Renal cortex interstitium (tissue), 11 donors: ENCODE results near the gene TEX54. TPM values are rescaled to one million over a fixed set of nuclear protein-coding genes. Genes with fewer than 3 reads are reported as not detected.
"Not testable (repeated sequence)": the region's sequence is repeated elsewhere in the genome, so short reads cannot be mapped to it uniquely, and the experiment has no call there.

ENCODE experiments used
- DNase-seq, 11 donors: peaks; one replicate each; pipeline ENCODE4 v3.0.0-alpha.2; 2013; ENCODE audit warnings: low read depth in 9 of 11, low spot score in 4 of 11; ENCODE audit errors: extremely low read depth in 1 of 11
- polyA plus RNA-seq, 3 donors: library from polyadenylated mRNA; unstranded; fragments of 120-200 nt; gene quantifications; one replicate each; pipeline ENCODE4 v1.2.1, GENCODE V29; 2013; ENCODE audit not compliant: insufficient read length in 3 of 3

TEX54 gene
- polyA plus RNA-seq, 3 donors, result 0.42 TPM; not detected in 2

DNA sequence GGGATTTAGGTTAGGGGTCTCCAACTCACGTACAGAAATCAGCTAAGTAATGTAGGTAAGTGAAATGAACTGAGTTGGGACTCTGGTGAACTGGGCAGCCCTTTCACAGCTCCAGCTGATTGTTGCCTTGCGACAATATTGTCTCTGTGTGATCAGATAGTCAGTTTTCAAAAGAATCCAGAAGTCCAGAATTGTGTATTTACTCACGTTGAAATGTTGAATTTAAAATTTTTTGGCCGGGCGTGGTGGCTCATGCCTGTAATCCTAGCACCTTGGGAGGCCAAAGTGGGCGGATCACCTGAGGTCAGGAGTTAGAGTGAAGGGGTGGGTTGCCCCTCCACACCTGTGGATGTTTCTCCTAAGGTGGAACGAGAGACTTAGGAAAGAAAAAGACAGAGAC, 25.6 kb upstream of the TEX54 start:
- no peak for DNase-seq

- no peak for DNase-seq
These were observed 24.9 kb upstream of the TEX54 start for GRCh38 chr11:62857541-62857982.

DNA sequence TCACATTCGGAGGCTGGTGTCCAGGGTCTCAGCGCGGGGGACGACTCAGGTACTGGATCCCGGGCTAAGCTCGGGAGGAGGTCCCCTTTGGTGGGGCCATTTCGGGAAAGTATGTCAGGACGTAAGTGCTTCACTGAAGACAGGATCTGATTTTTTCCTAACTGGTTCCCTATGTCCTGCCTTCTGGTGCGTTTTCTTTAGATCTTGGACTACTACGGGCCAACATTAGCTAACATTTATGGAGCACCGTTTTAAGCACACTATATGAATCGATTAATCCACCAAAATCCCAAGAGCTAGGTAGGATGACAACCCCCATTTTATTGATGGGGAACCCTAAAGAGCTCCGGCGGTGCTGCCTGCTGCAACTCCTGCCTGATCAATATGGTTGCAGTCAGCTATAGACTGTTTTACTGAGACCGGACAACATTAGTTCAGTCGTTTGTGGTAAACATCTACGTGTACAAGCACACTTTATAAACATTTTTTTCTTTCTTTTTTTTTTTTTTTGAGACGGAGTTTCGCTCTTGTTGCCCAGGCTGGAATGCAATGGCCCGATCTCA, 23.8 kb upstream of the TEX54 start:
- no peak for DNase-seq

GRCh38 chr11:62855571-62856332, 23.1 kb upstream of the TEX54 start:
- peak; percentile 88 to 97 (median 95) for DNase-seq

DNA sequence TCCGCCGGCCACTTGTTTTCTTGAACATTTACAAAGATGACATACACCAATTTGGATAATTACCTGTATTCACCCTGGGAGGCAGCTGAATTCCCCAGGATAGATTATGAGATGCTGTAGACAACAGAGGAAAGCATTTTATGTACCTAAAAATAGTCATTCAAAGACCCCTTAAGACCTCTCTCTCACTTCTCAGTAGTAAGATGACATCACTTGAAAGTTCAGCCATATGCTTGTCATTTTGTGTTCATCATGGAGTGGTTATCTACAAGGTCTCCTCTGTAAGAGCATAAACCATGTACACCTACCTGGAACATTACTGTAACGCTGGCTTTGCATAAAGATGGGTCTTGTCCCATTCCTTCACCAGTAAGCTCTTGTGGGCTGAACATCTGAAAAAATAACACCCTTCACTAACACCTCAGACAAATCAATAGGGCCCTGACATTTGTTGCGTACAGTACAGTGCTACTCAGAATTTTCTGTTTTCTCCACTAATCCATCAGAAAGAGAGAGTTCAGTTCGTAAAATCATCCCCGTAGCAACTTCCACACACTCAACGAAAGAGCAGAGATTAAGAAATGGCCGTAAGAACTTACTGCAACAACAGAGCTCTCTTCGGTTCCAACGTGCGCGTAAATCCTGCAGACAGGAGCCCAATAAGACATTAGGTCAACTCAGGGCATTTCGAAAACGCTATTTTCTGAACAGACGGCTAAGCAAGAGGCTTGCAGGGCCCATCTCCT, 22.4 kb upstream of the TEX54 start:
- DNase-seq, result no peak

GRCh38 chr11:62854013-62854824, 21.6 kb upstream of the TEX54 start:
- no peak for DNase-seq

DNA sequence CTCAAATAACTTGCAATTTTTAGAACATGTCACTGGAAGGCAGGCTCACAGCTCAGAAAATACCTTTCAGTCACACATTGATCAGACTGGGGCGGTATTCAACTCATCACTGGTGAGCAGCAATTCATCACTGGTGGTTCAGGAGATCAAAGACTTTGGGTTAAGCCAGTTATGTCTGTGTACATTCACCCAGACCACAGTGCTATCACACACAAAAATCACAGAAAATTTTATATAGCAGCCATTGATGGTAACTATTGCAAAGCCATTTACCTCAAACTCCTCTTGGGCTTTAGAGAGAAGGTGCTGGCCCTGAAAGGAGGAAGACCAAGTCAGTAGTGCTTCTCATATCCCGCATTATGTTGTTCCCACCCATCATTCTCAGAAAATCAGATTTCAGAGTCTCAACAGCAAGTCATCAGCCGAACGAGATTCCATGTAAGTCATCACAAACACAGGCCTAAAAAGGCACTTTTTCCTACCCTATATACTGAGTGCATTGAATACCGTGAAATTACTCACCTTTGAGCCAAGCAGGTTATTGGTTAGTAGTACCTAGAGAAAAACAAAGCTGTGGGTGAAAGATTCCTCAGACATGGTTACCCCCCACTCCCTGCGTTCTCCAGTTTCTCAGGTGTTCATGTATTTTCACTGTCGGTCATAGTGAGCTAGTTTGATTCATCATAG, 20.8 kb upstream of the TEX54 start:
- no peak for DNase-seq

GRCh38 chr11:62852523-62853188, 20.0 kb upstream of the TEX54 start:
- no peak for DNase-seq

DNA sequence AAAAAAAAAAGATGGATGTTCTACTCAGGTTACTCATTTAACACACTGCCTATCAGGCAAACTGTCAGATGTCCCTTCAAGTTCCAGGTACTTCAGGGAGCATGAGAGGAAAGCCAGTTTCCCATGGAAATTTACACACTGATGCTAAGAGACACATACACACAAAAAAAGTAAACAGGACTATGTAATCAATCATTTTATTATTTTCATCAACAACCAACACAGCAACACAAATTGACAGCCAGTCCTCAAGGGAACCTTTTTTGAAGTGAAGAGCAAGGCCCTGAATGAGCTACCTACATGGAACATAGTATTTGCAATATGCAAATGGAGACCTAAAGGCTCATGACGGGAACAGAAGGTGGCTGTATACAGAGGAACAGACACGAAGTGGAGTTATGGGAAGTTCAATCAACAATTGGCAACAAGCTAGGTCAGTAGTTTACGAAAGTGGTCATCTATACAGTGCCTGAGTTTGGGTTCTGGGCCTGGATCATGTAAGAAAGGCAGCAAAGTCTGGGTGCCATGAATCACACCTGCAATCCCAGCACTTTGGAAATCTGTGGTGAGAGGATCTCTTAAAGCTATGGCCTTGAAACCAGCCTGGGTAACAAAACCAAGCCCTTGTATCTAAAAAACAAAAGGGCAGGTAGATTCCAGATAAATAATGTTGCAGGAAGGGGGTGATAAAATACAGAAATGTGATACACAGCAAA, 19.3 kb upstream of the TEX54 start:
- no peak for DNase-seq

GRCh38 chr11:62850911-62851806, 18.5 kb upstream of the TEX54 start:
- DNase-seq, result no peak

DNA sequence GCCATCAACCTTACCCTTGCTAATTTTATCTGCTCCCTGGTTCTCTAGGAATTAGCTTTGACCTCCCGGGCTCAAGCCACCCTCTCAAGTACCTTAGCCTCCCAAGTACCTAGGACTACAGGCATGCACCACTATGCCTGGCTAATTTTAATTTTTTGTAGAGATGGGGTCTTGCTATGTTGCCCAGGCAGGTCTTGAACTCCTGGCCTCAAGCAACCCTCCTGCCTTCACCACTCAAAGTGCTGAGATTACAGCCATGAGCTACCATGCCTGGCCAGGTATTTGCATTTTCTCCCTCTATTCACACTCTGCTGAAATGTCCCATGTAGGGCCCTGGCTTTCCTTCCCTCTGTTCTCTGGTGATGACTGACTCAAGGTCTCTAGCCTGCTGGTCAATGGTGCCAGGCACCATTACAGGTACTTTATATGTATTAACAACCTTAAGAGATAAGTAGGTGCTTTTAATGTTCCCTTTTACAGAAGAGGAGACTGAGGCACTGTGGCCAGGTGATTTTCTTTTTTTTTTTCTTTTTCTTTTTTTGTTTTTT, 15.2 kb upstream of the TEX54 start:
- no peak for DNase-seq

DNA sequence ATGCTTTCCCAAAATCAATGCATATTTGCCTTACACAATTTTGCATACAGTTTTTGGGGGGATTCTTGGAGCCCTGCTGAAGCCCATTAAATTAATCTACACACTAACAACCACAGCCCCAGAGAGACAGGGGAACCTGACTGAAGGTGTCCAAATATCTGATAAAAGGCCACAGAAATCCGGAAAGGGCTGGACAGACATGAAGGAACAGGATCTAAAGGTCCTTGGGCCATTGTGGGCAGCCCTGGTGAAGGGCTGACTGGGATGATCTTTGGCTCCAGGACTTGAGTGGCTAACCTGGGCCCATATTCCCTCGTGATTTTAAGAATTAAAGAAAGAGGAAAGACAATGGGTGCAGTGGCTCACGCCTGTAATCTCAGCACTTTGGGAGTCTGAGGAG, 13.5 kb upstream of the TEX54 start:
- no peak for DNase-seq

GRCh38 chr11:62844154-62844553, 11.5 kb upstream of the TEX54 start:
- no peak for DNase-seq

DNA sequence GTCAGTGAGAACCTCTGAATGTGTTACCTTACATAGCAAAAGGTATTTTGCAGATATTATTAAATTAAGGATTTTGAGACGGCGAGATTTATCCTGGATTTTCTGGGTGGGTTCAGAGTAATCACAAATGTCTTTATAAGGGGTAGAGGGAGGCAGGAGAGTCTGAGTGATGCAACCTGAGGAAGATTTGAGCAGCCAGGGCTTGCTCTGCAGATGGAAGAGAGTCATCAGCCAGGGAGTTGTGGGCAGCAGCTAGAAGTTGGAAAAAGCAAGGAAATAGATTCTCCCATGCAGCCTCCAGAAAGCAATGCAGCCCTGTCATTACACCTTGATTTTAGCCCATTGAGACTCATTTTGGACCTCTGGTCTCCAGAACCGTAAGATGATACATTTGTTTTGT, 10.8 kb upstream of the TEX54 start:
- DNase-seq, result no peak

DNA sequence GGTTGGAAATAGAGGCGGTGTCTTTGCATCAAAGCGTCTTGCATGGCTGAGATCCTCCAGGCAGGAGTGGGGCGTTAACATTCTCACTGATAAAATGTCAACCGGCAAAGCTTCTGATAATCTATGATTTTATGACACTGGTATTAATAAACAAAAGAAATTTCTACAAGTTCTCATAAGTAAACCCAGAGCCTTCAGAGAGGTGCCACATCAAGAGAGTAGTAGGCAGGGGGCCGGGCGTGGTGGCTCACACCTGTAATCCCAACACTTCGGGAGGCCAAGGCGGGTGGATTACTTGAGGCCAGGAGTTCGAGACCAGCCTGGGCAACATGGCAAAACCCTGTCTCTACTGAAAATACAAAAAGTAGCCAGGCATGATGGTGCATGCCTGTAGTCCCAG, 10.2 kb upstream of the TEX54 start:
- DNase-seq, result not testable (repeated sequence)

DNA sequence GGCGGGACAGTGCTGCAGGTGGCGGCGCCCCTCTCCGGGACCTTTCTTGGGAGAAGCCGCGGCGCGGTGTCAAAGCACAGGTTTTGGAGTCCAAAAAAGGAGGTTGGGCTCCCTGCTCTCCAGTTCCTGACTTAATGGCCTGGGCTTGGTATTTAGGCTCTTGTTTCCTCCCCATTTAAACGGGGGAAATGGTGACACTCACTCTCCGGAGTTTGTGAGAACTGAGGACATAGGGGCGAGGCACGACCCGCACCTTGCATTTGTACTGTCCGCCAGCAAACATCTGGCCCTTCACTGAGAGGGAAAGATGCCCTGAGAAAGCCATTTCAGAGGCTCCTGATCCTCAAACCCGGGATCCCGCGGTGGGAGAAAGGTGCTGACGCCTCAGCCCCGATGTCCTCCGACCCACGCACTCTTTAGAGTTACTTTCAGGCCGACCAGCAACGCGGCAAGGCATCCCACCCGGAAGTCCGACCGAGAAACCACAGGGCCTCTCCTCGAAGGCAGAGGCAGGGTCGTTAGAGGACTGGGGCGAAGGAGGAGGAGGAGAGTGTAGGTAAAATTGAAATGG, 9.6 kb upstream of the TEX54 start:
- DNase-seq, result peak in 1 of 11 donors; percentile 38
